ENCODE results near the gene FBRSL1. TPM values are rescaled to one million over a fixed set of nuclear protein-coding genes. Genes with fewer than 3 reads are reported as not detected.

The FBRSL1 gene
- total RNA-seq, 1 donor from 2014 or later, result 66.0 TPM

DNA sequence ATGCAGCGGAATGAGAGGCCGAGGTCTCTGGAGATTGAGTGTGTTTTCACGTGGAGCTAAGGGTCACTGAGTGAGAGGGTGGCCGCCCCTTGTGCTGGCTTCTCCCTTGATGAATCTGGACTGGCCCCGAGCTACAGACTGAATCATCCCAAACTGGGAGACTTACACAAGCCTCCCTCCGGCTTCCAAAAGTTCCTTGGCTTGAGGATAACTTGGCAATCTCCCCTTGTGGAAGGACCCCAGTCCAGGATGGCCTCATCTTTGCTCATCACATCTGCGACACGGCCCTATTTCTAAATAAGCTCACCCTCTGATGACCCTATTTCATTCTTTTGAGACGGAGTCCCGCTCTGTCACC lies 41.5 kb upstream of the FBRSL1 start:
- TF ChIP-seq, protein P1, sequence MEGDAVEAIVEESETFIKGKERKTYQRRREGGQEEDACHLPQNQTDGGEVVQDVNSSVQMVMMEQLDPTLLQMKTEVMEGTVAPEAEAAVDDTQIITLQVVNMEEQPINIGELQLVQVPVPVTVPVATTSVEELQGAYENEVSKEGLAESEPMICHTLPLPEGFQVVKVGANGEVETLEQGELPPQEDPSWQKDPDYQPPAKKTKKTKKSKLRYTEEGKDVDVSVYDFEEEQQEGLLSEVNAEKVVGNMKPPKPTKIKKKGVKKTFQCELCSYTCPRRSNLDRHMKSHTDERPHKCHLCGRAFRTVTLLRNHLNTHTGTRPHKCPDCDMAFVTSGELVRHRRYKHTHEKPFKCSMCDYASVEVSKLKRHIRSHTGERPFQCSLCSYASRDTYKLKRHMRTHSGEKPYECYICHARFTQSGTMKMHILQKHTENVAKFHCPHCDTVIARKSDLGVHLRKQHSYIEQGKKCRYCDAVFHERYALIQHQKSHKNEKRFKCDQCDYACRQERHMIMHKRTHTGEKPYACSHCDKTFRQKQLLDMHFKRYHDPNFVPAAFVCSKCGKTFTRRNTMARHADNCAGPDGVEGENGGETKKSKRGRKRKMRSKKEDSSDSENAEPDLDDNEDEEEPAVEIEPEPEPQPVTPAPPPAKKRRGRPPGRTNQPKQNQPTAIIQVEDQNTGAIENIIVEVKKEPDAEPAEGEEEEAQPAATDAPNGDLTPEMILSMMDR (IDR thresholded peaks at IDR 0.05; ENCODE audit: borderline replicate concordance), result no peak
- no peak for DNase-seq
- Histone ChIP-seq H3K4me3 (no peak overlapping the region), H3K36me3 (no peaks in the 10 kb centered on the region), H3K27ac (replicated peaks) (no peak overlapping the region), H3K27me3 (ENCODE audit: low read depth) (peaks cover 100% of the 10 kb centered on the region), H3K9me3 (replicated peaks) (no peaks in the 10 kb centered on the region), H3K4me1 (no peaks in the 10 kb centered on the region)
- intact Hi-C loops (cut with micrococcal nuclease), result no loop called here

DNA sequence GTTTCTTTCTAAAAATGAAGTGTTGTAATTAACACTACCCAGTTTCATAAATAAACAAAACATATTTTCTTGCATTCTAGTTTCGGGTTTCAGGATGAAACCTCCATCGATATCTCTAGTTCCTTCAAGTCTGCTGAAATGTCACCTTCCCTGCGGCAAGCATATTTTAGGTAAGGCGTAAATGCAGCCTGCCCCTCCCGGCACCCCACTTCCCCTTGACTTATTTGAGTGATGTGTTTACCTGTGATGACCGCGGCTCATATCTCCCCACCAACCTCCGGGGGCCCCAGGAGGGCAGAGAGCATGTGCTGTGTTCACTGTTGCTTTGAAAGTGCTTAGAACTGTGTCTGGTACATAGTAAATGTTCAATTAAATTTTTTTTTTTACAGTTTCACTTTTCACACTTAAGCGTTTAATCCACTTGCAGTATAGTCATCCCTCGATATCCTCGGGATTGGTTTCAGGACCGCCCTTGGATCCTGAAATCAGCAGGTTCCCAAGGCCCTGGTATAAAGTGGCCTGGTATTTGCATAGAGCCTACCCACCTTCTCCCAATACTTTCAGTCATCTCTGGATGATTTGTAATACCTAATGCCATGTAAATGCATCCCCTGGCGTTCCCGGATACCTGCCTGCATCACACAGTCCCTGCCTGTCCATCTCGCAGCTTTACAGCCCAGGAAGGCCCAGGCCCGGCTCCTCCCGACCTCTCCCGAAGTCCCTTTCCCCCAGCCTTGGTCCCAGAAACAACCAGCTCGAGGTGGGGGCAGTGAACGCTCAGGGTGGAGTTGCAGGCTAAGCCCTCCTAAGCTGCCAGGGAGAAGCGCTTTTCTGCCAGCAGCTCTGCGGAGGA lies 40.2 kb upstream of the FBRSL1 start:
- no peak for DNase-seq
- no peaks in the 10 kb centered on the region for H3K9me3 ChIP-seq (replicated peaks)
- intact Hi-C loops (cut with micrococcal nuclease), result no loop called here
- H3K36me3 ChIP-seq, result no peaks in the 10 kb centered on the region
- H3K4me1 ChIP-seq, result no peaks in the 10 kb centered on the region
- TF ChIP-seq, protein P1 (IDR thresholded peaks at IDR 0.05; ENCODE audit: borderline replicate concordance), result no peak
- H3K4me3 ChIP-seq, result no peak overlapping the region
- peaks cover 98% of the 10 kb centered on the region for H3K27me3 ChIP-seq (ENCODE audit: low read depth)
- no peak overlapping the region for H3K27ac ChIP-seq (replicated peaks)

DNA sequence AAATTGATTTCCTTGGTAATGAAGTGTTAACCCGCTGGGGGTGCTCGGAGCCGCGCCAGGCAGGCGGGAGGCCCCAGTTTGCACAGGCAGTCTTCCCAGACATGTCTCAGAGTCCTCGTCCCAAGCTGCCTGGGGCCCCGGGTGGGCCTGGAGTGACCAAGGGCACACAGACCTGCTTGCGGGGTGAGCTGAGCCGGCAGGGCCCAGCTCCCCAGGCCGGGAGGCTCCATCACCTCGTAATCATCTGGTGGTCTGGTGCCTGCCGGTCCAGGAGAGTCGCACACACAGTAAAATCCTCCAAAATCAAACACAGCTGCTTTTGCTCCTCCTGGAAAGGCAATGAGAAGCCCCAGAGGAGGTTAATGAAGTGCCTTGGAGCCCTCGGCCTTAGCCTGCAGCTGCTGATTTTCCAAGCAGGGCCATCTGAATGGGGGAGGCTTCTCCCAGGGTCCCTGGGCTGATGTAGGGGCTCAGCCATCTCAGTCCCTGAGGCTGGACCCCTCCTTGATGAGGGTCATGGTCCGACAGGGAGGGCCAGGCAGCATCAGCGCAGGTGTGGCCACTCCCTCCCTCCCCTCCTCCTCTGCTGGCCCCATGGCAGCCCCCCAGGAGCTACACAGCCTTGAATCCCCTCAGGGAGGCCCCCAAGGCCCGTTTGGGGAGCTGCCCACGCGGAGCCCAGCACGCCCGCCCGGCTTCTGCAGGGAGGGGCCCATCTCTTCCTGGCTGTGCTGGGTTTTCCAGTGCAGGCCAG lies 39.4 kb upstream of the FBRSL1 start:
- peaks cover 94% of the 10 kb centered on the region for H3K27me3 ChIP-seq (ENCODE audit: low read depth)
- TF ChIP-seq, protein P1 (IDR thresholded peaks at IDR 0.05; ENCODE audit: borderline replicate concordance), result no peak
- intact Hi-C loops (cut with micrococcal nuclease), result no loop called here
- H3K36me3 ChIP-seq, result no peaks in the 10 kb centered on the region
- no peak overlapping the region for H3K27ac ChIP-seq (replicated peaks)
- no peak overlapping the region for H3K4me3 ChIP-seq
- no peak for DNase-seq
- no peaks in the 10 kb centered on the region for H3K9me3 ChIP-seq (replicated peaks)
- no peaks in the 10 kb centered on the region for H3K4me1 ChIP-seq

DNA sequence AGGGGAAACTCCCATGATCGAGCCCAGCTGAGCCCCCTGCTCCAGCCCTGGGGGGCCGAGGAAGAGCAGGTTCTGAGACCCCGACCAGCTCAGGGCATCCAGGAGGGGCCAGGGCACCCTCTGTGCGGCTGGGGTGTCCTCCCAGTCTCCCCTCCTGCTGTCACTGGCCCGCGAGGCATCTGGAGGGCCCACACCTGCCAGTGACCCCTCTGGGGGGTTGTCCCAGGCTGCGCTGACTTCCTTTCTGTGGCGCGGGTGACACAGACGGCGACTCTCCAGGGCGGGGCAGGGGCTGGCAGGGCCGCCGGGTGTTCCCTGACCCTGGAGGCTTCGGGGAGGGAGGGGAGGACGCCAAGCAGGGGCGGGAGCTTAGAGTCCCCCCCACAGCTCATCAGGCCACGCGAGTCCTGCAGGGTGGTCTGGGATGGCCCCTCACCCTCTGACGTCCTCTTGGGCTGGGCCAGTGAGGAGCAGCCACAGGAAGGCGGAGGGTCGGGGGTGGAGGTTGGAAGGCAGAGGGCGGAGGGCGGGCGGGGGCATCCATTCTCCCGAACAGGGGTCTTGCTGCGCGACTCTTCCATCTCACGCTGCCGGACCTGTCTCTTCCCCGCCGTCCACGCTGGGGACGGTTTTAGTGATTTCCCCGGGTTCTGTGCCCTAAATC lies 38.6 kb upstream of the FBRSL1 start:
- TF ChIP-seq, protein P1 (IDR thresholded peaks at IDR 0.05; ENCODE audit: borderline replicate concordance), result no peak
- Histone ChIP-seq H3K36me3 (no peaks in the 10 kb centered on the region), H3K4me1 (no peaks in the 10 kb centered on the region), H3K27ac (replicated peaks) (no peak overlapping the region), H3K9me3 (replicated peaks) (no peaks in the 10 kb centered on the region), H3K4me3 (no peak overlapping the region), H3K27me3 (ENCODE audit: low read depth) (peaks cover 88% of the 10 kb centered on the region)
- DNase-seq, result no peak
- intact Hi-C loops (cut with micrococcal nuclease), result no loop called here

DNA sequence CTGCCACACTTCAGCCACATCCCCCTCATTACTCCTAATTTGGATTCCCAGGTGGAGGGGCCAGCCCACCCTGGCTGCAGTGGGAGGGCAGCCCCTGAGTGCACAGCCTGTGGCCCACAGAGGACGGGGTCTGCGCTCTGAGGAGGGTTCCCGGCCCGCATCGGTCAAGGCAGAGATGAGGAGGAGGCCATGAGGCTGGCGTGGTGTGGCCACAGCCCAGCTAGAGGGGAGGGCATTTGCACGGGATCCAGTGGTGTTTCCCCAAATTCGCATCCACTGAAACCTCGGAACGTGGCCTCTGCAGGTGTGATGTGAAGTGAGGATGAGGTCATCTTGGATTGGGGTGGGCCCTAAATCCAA lies 38.1 kb upstream of the FBRSL1 start:
- Histone ChIP-seq H3K9me3 (replicated peaks) (no peaks in the 10 kb centered on the region), H3K27me3 (ENCODE audit: low read depth) (peaks cover 88% of the 10 kb centered on the region), H3K36me3 (no peaks in the 10 kb centered on the region), H3K4me3 (no peak overlapping the region), H3K4me1 (no peaks in the 10 kb centered on the region), H3K27ac (replicated peaks) (no peak overlapping the region)
- TF ChIP-seq, protein P1 (IDR thresholded peaks at IDR 0.05; ENCODE audit: borderline replicate concordance), result no peak
- no peak for DNase-seq
- intact Hi-C loops (cut with micrococcal nuclease), result no loop called here

Data from left ventricle myocardium inferior (tissue), 1 donor.